ENCODE results near the gene LYPD3.

DNA sequence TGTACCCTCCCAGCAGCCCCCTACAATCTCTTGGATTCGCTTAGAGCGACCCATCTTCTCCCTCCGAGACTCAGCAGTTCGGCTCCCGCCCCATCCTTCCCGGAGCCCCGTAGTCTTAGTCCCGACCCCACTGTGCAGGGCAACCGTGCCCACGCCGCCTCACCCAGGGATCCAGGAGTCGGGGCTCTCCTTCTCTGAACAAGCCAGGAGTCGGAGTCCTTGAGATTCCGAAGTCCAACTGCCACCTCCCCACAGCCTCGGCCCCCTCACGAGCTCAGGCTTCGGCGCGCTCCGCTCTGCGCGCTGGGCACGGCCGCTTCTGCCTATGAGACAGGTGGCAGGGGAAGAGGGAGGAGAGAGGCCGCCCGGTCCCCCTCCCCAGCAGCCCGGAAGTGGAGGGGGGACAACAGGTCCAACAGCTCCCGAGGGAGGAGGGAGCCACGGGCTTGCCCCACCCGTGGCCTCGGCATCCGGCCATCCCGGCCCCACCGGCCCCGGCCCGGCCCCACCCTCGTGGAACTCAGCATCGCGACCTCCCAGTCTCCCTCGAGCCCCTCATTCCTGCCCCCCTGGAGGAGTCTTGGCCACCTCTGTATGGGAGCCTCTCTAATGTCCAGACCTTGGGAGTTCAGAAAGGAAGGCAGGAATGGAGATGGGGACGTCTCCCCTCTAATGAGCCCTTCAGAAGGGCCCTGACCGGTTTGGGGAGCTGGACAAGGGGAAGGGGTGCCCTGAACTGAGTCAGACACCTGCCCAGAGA lies 39.2 kb upstream of the LYPD3 start, which contains the start of gene PHLDB3:
- TF ChIP-seq CTCF (IDR thresholded peaks at IDR 0.05; ENCODE audit: extremely low read depth in 1 of 2, insufficient read depth in 1 of 2, low read depth in 1 of 2, low read length in 2 of 2) (no peak), EZH2 (IDR thresholded peaks at IDR 0.05; ENCODE audit: borderline replicate concordance, low read depth, low read length, severe bottlenecking) (no peak), POLR2AphosphoS5 (IDR thresholded peaks at IDR 0.05; ENCODE audit: insufficient read depth, low read depth, low read length) (no peak), JUN (IDR thresholded peaks at IDR 0.05; ENCODE audit: borderline replicate concordance, insufficient read depth, insufficient read length, low read depth) (no peak), MYC (IDR thresholded peaks at IDR 0.05; ENCODE audit: low read depth, low read length) (no peak), POLR2A (IDR thresholded peaks at IDR 0.05; ENCODE audit: low read depth, low read length) (no peak)
- TF ChIP-seq, protein P1, sequence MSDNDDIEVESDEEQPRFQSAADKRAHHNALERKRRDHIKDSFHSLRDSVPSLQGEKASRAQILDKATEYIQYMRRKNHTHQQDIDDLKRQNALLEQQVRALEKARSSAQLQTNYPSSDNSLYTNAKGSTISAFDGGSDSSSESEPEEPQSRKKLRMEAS (IDR thresholded peaks at IDR 0.05; ENCODE audit: insufficient read depth, insufficient read length): no peak

Data from endothelial cell of umbilical vein (primary cell).